ENCODE measurements around the gene C2orf42.
"Not testable (repeated sequence)": the region's sequence is repeated elsewhere in the genome, so short reads cannot be mapped to it uniquely, and the experiment has no call there.

Gene C2orf42

GRCh38 chr2:70104231-70105111 is 86.3 kb downstream of the C2orf42 start:
- in situ Hi-C loops (cut with MboI; ENCODE audit: low sequenced_read_pairs): no loop called here

- in situ Hi-C loops (cut with MboI; ENCODE audit: low sequenced_read_pairs): no loop called here
Measured at GRCh38 chr2:70103531-70104061, 87.2 kb downstream of the C2orf42 start.

- in situ Hi-C loops (cut with MboI; ENCODE audit: low sequenced_read_pairs): not testable (repeated sequence)
Measured at GRCh38 chr2:70102323-70102905, 88.4 kb downstream of the C2orf42 start.

GRCh38 chr2:70101686-70102085 is 89.1 kb downstream of the C2orf42 start:
- in situ Hi-C loops (cut with MboI; ENCODE audit: low sequenced_read_pairs): not testable (repeated sequence)

- in situ Hi-C loops (cut with MboI; ENCODE audit: low sequenced_read_pairs): no loop called here
Measured at GRCh38 chr2:70101174-70101573, 89.6 kb downstream of the C2orf42 start.

Data from HL-60/S4 treated with phorbol 12-myristate 13-acetate at 8.2 ng/mL for 4 days and 3 days (cell line).